Duodenal mucosa (tissue), 2 donors: ENCODE data around the gene IMMP1L.

Experiments
- H3K27ac ChIP-seq: one replicate; pipeline ENCODE4 v1.7.0; 2013; ENCODE audit warnings: low read depth, low read length
- H3K27me3 ChIP-seq, 2 donors: one replicate each; pipeline ENCODE4 v1.7.0; 2013; ENCODE audit warnings: low read length in 2 of 2, control low read depth in 1 of 2; ENCODE audit not compliant: insufficient read depth in 2 of 2, control insufficient read depth in 1 of 2
- H3K36me3 ChIP-seq, 2 donors: one replicate each; pipeline ENCODE4 v1.7.0; 2013; ENCODE audit warnings: low read length in 2 of 2, control low read depth in 1 of 2; ENCODE audit not compliant: insufficient read depth in 2 of 2, control insufficient read depth in 1 of 2
- H3K4me1 ChIP-seq, 2 donors: one replicate each; pipeline ENCODE4 v1.7.0; 2013; ENCODE audit warnings: low read length in 2 of 2, control low read depth in 1 of 2; ENCODE audit not compliant: insufficient read depth in 2 of 2, control insufficient read depth in 1 of 2
- H3K4me3 ChIP-seq, 2 donors: one replicate each; pipeline ENCODE4 v1.7.0; 2013; ENCODE audit warnings: low read length in 2 of 2, low read depth in 1 of 2
- H3K9ac ChIP-seq, 2 donors: one replicate each; pipeline ENCODE4 v1.7.0; 2013; ENCODE audit warnings: low read length in 2 of 2, low read depth in 1 of 2
- H3K9me3 ChIP-seq, 2 donors: one replicate each; pipeline ENCODE4 v1.7.0; 2013; ENCODE audit warnings: low read length in 2 of 2, control low read depth in 1 of 2; ENCODE audit not compliant: control insufficient read depth in 1 of 2

The IMMP1L gene

GRCh38 chr11:31478223-31478590, 31.2 kb downstream of the IMMP1L start:
- H3K36me3 ChIP-seq = no peaks in the 10 kb centered on the region
- H3K9me3 ChIP-seq = no peaks in the 10 kb centered on the region
- H3K4me1 ChIP-seq = no peaks in the 10 kb centered on the region
- H3K4me3 ChIP-seq = no peak overlapping the region
- H3K27ac ChIP-seq = no peak overlapping the region
- H3K9ac ChIP-seq = no peak overlapping the region
- H3K27me3 ChIP-seq = no peaks in the 10 kb centered on the region

- Histone ChIP-seq H3K9ac (no peak overlapping the region), H3K9me3 (no peaks in the 10 kb centered on the region), H3K27me3 (no peaks in the 10 kb centered on the region), H3K4me1 (no peaks in the 10 kb centered on the region), H3K36me3 (no peaks in the 10 kb centered on the region), H3K4me3 (no peak overlapping the region), H3K27ac (no peak overlapping the region)
These were observed 31.7 kb downstream of the IMMP1L start for GRCh38 chr11:31477528-31478222.

- Histone ChIP-seq H3K9me3 (no peaks in the 10 kb centered on the region), H3K36me3 (no peaks in the 10 kb centered on the region), H3K9ac (no peak overlapping the region), H3K27me3 (no peaks in the 10 kb centered on the region), H3K4me1 (no peaks in the 10 kb centered on the region), H3K4me3 (no peak overlapping the region), H3K27ac (no peak overlapping the region)
These were observed 35.3 kb downstream of the IMMP1L start for GRCh38 chr11:31474083-31474482.

- Histone ChIP-seq H3K27ac (no peak overlapping the region), H3K4me3 (no peak overlapping the region)
These were observed 45.0 kb downstream of the IMMP1L start for GRCh38 chr11:31464436-31464835.

GRCh38 chr11:31455177-31455576, 54.2 kb downstream of the IMMP1L start:
- peaks cover 0 to 3% of the 10 kb centered on the region in 2 donors for H3K36me3 ChIP-seq
- H3K9me3 ChIP-seq = no peaks in the 10 kb centered on the region
- no peak overlapping the region for H3K4me3 ChIP-seq
- no peaks in the 10 kb centered on the region for H3K4me1 ChIP-seq
- no peaks in the 10 kb centered on the region for H3K27me3 ChIP-seq
- H3K27ac ChIP-seq = no peak overlapping the region
- H3K9ac ChIP-seq = no peak overlapping the region

More at GRCh38 chr11:31464436-31464835, 45.0 kb downstream of the IMMP1L start:
- Histone ChIP-seq H3K36me3 (no peaks in the 10 kb centered on the region), H3K4me1 (no peaks in the 10 kb centered on the region), H3K9ac (no peak overlapping the region), H3K9me3 (peaks cover 8 to 9% of the 10 kb centered on the region in 2 donors), H3K27me3 (no peaks in the 10 kb centered on the region)

- H3K27me3 ChIP-seq = no peaks in the 10 kb centered on the region
- no peak overlapping the region for H3K4me3 ChIP-seq
- peaks cover 0 to 3% of the 10 kb centered on the region in 2 donors for H3K36me3 ChIP-seq
- H3K9ac ChIP-seq = no peak overlapping the region
- no peaks in the 10 kb centered on the region for H3K9me3 ChIP-seq
- no peaks in the 10 kb centered on the region for H3K4me1 ChIP-seq
- no peak overlapping the region for H3K27ac ChIP-seq
These were observed 58.6 kb downstream of the IMMP1L start for GRCh38 chr11:31450841-31451240.

- Histone ChIP-seq H3K9ac (no peak overlapping the region), H3K4me1 (no peaks in the 10 kb centered on the region), H3K36me3 (peaks cover 0 to 1% of the 10 kb centered on the region in 2 donors), H3K27ac (no peak overlapping the region), H3K27me3 (no peaks in the 10 kb centered on the region), H3K4me3 (no peak overlapping the region), H3K9me3 (no peaks in the 10 kb centered on the region)
These were observed 60.4 kb downstream of the IMMP1L start for GRCh38 chr11:31449040-31449439.

- no peak overlapping the region for H3K27ac ChIP-seq
- H3K9ac ChIP-seq = no peak overlapping the region
- H3K27me3 ChIP-seq = no peaks in the 10 kb centered on the region
- no peaks in the 10 kb centered on the region for H3K4me1 ChIP-seq
- H3K4me3 ChIP-seq = no peak overlapping the region
- no peaks in the 10 kb centered on the region for H3K36me3 ChIP-seq
- no peaks in the 10 kb centered on the region for H3K9me3 ChIP-seq
These were observed 63.8 kb downstream of the IMMP1L start for GRCh38 chr11:31445621-31446020.

- Histone ChIP-seq H3K27ac (no peak overlapping the region), H3K27me3 (no peaks in the 10 kb centered on the region), H3K4me3 (no peak overlapping the region), H3K36me3 (no peaks in the 10 kb centered on the region), H3K4me1 (no peaks in the 10 kb centered on the region), H3K9ac (no peak overlapping the region), H3K9me3 (no peaks in the 10 kb centered on the region)
These were observed 65.6 kb downstream of the IMMP1L start for GRCh38 chr11:31443802-31444201.

- H3K27me3 ChIP-seq = no peaks in the 10 kb centered on the region
- H3K27ac ChIP-seq = no peak overlapping the region
- no peaks in the 10 kb centered on the region for H3K4me1 ChIP-seq
- H3K4me3 ChIP-seq = no peak overlapping the region
- H3K36me3 ChIP-seq = no peaks in the 10 kb centered on the region
- no peak overlapping the region for H3K9ac ChIP-seq
- no peaks in the 10 kb centered on the region for H3K9me3 ChIP-seq
These were observed 67.3 kb downstream of the IMMP1L start for GRCh38 chr11:31442086-31442485.
